CD4-positive, alpha-beta T cell treated with Interleukin-15 for 4 hours (primary cell): ENCODE results near the gene AOC3.
"Not testable (repeated sequence)": the region's sequence is repeated elsewhere in the genome, so short reads cannot be mapped to it uniquely, and the experiment has no call there.

ENCODE experiments used
- DNase-seq: peaks from one replicate; pipeline ENCODE4 v3.0.0-alpha.2; 2020; ENCODE audit warnings: low spot score

AOC3 gene

DNA sequence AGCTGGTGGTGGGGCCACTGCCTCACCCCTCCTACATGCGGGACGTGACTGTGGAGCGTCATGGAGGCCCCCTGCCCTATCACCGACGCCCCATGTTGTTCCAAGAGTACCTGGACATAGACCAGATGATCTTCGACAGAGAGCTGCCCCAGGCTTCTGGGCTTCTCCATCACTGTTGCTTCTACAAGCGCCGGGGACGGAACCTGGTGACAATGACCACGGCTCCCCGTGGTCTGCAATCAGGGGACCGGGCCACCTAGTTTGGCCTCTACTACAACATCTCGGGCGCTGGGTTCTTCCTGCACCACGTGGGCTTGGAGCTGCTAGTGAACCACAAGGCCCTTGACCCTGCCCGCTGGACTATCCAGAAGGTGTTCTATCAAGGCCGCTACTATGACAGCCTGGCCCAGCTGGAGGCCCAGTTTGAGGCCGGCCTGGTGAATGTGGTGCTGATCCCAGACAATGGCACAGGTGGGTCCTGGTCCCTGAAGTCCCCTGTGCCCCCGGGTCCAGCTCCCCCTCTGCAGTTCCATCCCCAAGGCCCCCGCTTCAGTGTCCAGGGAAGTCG lies 16.8 kb downstream of the AOC3 start:
- not testable (repeated sequence) for DNase-seq

DNA sequence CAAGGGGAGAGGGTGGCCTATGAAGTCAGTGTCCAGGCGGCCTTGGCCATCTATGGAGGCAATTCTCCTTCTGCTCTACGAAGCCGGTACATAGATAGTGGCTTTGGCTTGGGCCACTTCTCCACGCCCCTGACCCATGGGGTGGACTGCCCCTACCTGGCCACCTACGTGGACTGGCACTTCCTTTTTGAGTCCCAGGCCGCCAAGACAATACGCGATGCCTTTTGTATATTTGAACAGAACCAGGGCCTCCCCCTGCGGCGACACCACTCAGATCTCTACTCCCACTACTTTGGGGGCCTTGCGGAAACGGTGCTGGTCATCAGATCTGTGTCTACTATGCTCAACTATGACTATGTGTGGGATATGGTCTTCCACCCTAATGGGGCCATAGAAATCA lies 17.3 kb downstream of the AOC3 start:
- DNase-seq = no peak

DNA sequence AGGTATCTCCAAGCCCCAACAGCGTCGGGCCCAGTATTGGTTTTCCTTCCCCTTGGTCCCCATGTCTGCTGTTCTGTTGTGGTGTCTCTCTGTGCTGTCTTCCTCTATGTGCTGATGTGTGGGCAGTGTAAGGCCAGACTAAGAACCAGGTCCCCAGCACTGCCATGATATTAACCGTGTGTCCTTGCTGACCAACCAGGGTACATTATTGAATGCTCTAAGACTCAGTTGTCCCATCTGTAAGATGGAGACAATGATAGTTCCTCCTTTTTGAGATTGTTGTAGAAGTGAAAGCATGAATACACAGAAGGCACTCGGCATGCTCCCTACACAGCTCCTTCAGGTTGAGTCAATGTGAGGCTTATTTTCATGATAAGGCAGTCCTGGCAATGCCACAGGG lies 20.6 kb downstream of the AOC3 start:
- DNase-seq = no peak

DNA sequence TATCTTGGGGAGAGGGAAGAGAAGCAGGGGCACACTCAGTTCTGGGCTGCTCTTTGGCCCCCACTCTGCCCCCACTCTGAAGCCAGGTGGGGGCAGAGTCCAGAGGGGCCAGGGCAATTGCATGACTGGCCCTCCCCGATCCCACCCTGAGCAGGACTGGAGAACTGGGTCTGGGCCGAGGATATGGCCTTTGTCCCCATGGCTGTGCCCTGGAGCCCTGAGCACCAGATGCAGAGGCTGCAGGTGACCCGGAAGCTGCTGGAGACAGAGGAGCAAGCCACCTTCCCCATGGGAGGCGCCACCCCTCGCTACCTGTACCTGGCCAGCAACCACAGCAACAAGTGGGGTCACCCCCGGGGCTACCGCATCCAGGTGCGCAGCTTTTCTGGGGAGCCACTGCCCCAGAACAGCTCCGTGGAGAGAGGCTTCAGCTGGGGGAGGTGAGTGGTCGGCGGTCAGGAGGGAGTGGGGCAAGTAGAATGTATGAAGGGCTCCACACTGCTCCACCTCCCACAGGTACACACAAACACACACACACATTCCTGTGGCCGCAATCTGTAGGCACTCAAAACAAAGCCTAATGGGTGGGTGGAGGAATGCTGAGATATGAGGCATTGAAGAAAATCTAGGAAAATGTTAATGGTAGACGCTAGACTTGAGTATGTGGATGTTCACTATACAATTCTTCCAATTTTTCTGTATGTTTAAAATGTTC lies 21.4 kb downstream of the AOC3 start:
- DNase-seq = no peak

DNA sequence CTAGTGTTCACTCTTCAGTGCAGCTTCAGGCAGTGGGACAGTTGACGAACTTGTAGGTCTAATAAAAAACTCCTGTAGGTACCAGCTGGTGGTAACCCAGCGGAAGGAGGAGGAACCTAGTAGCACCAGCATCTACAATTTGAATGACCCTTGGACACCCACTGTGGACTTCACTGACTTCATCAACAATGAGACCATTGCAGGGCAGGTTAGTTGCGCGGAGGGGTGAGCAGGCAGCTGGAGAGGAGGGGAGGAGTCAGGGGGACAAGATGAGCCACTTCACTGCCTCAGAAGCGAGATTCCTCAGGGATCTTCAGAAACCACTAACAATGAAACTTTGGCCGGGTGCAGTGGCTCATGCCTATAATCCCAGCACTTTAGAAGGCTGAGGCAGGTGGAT lies 22.3 kb downstream of the AOC3 start:
- DNase-seq = no peak

DNA sequence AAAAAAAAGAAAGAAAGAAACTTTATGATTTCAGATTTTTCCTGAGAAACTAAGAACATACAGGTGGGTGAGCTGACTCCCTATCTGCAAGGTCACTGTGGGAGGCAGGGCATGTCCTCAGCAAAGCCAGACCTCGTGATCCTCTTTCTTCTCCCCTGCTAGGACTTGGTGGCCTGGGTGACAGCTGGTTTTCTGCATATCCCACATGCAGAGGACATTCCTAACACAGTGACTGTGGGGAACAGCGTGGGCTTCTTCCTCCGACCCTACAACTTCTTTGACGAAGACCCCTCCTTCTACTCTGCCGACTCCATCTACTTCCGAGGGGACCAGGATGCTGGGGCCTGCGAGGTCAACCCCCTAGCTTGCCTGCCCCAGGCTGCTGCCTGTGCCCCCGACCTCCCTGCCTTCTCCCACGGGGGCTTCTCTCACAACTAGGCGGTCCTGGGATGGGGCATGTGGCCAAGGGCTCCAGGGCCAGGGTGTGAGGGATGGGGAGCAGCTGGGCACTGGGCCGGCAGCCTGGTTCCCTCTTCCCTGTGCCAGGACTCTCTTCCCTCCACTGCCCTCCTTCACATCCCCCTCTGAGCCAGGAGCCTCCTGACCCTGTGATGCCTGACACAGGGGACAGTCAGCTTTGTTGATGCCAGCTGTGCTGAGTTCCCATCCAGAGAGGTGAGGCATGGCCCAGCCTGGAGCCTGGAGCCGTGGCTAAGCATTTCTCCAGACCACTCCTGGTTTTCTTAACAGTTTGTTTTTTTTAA lies 23.1 kb downstream of the AOC3 start:
- not testable (repeated sequence) for DNase-seq

DNA sequence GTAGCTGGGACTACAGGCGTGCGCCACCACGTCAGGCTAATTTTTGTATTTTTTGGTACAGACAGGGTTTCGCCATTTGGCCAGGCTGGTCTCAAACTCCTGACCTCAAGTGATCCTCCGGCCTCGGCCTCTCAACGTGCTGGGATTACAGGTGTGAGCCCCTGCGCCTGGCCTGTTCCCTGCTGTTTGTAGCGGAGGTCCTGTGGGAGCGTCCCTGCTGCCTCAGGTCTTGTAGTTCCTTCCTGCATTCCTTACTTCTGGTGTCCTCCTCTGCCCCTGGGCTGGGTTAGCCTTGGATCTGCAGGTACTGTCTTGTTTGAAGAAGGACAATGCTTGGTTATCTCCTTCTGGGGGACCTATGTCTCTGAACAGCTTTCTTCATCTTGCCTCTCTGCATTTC lies 26.0 kb downstream of the AOC3 start:
- no peak for DNase-seq

DNA sequence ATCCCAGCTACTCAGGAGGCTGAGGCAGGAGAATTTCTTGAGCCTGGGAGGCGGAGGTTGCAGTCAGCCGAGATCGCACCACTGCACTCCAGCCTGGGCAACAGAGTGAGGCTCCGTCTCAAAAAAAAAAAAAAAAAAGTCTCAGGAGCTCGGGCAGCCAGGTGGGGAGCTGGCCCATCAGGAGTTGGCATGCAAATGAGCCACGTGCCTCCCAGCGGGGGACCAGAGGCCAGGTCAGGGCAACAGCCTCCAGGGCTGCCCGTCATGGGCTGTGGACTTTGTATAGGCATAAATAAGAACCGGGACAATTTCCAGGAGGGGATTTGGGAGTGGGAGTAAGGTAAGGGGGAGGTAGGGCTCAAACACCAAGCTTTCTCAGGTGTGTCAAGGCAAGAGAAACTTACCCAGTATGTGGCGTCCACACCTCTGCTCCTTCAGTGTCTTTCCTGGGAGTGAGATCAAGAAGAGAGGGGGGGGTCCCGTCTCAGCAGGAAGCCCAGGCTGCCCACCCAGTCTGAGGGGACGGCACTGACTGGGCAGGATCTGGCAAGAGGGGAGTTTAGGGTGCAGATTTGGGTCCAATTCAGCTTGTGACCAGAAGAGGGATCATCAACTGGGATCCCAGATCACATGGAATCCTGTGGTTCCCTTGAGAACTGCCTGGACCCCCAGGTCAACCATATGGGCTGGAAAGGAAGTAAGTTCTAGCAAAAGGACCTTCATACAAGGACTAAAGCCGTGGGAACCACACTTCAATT lies 27.3 kb downstream of the AOC3 start:
- DNase-seq = no peak

DNA sequence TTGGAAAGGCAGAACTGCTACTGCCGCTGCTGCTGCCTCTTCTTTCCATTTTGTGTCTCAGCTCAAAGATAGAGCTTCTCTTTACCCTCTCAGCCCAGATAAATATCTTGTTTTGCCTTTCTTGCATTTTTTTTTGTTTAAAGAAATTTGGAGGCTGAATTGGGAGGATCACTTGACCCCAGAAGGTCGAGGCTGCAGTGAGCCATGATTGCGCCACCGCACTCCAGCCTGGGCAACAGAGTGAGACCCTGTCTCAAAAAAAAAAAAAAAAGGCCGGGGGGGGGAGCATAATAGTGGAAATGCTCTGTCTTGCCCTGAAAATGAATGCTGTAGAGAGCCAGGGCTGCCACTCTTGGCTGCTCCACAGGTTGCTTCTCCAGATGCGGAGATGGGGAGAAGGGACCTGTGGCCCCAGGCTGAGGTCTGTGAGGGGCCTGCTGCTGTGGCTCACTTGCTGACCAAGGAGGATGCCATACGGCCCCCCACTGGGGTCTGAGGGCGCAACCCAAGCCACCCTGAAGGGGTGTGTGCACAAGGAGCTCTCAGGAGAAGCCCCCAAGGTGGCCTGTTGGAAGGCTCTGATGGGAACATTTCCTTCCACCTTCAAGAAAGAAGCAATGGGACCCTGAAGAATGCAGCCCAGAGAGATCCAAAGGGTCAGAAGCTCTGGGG lies 28.1 kb downstream of the AOC3 start:
- no peak for DNase-seq

DNA sequence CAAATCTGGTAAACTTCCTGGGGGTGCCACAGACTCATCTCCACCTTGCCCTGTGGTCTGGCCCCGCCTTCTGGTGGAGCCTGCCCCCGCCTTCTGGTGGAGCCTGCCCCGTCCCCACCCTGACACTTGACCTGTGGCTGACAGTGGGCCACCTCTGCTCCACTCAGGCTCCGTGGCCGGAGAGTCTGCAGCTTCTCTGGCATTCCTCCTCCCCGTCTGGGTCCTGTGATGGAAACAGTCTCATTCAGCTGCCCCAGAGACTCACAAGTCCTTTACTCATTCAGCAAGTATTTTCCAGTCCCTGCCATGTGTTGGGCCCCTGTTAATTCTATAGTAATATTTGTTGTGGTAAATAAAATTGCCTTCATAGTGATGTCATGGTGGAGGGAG lies 28.6 kb downstream of the AOC3 start:
- DNase-seq = no peak

DNA sequence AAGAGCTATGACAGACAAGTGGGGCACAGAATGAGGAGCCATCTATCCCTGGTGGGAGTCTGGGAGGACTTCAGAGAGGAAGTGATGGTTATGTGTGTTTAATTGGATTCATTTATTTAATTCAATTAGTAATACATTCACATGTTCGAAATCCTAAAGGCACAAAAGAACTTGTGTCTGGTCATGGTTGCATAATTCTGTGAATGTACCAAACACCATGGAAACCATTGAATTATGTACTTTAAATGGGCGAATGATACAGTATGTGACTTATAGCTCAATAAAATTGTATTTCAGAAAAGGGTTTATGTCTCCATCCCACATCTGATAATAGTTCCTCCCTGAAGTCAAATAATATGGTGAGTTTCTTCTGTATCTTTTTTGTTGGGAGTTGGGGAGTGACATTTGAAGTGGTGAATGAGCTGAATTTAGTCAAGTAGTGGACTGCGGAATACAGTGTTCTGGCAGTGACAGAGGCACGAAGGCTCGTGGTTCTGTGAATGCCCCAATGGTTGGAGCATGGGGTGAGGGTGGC lies 29.8 kb downstream of the AOC3 start:
- DNase-seq = no peak

DNA sequence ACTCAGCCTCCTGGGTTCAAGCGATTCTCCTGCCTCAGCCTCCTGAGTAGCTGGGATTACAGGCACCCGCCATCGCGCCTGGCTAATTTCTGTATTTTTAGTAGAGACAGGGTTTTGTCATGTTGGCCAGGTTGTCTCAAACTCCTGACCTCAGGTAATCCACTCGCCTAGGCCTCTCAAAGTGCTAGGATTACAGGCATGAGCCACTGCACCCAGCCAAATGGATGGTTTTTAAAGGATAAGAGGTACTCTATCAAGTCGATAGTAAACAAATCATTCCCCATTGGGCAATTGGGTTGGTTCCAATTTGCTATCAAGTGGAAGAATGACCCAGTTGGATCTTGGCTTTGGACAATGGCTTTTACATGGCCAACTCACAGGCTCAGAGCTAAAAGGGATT lies 30.7 kb downstream of the AOC3 start:
- not testable (repeated sequence) for DNase-seq

DNA sequence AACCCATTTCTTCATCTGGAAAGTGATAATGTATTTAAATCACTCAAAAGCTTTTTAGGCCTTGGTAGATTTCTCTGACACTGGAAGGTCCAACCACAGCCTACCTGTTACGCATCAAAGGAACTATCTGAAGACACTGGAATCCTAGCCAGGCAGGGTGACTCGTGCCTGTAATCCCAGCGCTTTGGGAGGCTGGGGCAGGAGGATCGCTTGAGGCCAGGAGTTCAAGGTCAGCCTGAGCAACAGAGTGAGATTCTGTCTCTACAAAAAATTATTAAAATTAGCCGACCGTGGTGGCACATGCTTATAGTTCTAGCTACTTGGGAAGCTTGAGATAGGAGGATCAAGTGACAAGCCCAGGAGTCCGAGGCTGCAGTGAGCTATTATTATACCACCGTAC lies 31.2 kb downstream of the AOC3 start:
- DNase-seq = no peak

DNA sequence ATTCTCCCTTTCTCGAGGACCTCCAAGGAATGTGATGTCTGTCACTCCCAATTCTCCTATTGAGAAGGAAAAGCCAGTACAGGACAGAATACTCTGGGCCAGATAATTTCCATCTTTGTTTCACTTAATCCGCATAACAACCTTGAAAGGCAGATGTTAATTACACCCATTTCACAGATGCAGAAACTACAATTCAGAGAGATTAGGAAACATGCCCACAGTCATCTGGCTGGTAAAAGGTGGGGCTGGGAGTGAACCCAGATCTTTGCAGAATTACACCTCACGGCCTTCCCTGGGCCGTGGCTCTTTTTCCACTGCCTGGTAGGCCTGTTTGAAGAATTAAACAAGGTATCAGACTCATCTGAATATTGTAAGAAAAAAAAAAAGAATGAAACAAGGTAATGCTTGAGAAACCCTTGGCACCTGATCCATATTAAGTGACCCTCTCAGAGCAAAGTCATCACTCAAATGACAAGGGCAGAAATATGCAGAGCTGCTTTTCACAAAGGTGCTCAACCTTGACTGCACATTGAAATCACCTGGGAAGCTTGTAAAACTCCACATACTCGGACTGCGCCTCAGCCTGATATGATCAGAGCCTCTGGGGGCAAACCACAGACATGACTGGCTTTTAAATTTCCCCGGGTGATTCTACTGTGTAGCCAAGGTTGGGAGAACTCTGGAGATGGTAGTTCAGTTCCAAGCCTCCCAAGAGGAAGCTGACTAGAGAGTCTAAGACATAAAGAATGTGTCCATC lies 33.0 kb downstream of the AOC3 start:
- no peak for DNase-seq

DNA sequence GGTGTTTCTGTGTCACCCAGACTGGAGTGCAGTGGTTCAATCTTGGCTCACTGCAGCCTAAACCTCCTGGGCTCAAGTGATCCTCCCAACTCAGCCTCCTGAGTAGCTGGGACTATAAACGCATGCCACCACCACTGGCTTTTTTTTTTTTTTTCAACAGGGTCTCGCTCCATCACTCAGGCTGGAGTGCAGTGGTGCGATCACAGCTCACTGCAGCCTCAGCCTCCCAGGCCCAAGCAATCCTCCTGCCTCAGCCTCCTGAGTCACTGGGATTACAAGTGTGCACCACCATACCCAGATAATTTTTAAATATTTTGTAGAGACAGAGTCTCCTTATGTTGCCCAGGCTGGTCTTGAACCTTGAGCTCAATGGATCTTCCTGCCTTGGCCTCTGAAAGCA lies 34.8 kb downstream of the AOC3 start:
- DNase-seq = not testable (repeated sequence)

DNA sequence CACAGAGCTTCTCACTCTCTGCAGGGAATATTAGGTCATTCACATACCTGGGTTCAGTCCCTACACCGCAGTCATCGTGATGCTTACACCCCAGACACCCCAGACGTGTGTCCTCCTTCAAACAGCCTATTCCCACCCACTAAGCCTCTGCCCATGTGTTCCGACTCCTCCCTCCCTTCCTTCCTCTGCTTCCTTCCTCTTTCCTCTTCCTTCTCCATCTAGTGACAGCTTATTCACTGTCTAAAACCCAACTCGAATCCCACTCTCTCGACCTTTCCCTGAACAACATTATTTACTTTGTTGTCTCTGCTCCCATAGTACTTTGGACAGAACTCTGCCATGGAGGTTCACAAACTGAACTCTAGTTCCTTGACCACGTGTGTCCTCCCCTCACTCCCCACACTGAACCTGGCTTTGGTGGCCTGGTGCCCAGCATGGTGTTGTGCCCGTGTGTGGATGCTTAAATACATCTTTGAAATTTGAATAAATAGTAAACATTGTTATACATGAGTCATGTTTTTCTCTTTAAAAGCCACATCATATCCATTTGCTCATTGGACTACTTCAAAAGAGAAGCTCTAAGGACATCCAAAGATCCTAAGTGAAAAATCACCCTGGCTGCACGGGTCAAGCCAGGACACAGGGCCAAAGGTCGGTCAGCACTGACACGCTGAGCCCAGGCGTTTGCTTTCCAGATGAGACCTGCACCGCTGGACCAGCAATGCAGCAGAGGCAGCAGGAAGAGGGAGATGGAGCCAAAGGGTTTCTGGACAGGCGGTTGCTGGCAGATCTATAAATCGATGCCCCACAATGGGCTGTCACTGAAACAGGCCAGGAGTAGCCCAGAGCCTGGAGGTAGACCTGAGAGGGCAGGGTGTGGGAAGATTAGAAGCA lies 35.5 kb downstream of the AOC3 start:
- no peak for DNase-seq

DNA sequence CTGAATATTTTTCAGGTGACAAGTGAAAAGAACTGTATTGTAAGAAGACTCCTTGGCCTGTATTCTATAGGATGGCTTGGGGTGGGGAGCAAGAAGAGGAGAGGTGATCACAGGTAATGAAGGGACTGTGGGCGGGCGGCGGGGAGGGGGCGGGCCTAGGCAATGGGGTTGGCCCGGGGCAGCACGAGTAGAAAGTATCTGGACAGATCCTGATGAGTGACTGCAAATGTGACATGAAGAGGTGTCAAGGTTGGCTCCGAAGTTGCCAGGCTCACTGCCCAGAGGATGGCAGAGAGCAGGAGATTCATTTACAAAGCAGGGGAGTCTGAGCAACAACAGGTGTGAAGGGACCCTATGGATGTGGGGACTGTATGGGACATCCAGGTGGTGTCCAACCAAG lies 38.8 kb downstream of the AOC3 start:
- no peak for DNase-seq

DNA sequence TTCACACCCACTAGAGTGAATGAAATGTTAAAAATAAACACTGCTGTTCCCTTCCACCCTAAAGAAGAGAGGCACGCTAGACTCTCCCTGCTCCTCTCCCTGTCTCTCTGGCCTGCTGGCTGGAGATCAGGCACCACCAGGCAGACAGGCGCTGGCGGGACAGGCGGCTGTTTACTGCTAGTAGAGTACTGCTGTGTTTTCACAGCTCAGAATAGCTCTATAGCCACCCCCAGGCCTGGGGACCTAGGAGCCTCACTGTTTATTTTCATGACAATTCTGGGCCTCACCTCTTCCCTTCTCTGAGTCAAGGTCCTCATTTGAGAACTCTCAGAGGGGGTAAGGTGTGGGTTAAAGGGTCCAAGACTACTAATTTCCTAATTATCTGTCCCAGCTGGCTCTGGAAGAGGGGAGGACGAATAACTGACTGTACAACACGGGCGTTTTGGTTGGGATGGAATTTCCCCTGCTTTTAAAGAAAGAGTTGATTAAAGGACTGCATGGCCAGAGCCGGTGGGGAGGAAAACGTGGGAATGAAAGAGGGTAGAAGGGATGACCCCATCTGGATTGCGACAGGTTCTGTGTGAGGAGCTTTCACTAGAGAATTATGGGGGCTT lies 40.6 kb downstream of the AOC3 start:
- DNase-seq = no peak

DNA sequence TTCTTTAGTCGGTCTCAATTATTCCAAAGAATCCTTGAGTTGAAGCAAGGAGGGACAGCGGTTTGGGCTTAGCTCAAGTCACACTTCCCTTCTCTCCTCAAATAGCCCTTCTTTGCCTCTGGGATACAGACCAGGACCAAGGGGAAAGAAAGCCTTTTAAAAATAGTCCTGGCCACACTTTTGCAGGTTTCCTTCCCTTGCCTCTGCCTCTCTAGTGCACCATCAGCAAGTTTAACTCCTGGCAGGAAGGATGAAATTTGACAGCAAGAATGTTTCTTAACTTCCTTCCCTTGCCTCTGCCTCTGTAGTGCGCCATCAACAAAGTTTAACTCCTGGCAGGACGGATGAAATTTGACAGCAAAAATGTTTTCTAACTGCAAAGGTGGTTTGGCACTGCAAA lies 42.4 kb downstream of the AOC3 start:
- DNase-seq = no peak
